ENCODE data around the gene VSTM2B.

DNA sequence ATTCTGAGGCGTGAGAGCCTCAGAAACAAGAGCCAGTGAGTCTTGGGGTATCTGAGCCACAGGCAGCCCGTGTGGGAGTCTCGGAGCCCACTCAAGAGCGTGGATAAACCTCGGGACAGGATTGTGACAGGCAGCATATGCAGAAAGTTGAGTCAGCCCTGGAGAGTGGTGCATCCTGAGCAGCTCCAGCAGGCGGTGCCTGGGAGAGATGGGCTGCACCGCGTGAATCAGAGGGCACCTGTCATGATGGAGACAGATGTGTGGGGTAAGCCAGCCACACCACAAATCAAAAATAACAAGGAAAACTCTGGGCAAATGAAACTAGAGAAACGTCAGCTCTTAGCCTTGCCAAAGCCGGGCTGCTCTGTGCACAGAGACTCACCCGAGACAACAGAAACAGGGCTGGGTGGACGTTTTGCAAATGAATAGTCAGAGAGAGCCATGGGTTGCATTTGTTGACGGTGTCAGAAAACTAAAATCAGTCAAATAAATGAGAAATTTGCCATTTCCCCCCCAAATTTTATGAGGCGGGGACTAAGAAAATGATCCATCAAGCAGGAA, 50.3 kb downstream of the VSTM2B start:
- TF ChIP-seq, protein P1, sequence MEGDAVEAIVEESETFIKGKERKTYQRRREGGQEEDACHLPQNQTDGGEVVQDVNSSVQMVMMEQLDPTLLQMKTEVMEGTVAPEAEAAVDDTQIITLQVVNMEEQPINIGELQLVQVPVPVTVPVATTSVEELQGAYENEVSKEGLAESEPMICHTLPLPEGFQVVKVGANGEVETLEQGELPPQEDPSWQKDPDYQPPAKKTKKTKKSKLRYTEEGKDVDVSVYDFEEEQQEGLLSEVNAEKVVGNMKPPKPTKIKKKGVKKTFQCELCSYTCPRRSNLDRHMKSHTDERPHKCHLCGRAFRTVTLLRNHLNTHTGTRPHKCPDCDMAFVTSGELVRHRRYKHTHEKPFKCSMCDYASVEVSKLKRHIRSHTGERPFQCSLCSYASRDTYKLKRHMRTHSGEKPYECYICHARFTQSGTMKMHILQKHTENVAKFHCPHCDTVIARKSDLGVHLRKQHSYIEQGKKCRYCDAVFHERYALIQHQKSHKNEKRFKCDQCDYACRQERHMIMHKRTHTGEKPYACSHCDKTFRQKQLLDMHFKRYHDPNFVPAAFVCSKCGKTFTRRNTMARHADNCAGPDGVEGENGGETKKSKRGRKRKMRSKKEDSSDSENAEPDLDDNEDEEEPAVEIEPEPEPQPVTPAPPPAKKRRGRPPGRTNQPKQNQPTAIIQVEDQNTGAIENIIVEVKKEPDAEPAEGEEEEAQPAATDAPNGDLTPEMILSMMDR (IDR thresholded peaks at IDR 0.05) = no peak
- TF ChIP-seq EZH2 (IDR thresholded peaks at IDR 0.05) (no peak), EZH2phosphoT487 (IDR thresholded peaks at IDR 0.05) (no peak)
